Measurements from ENCODE around the gene AQP3. TPM values are rescaled to one million over a fixed set of nuclear protein-coding genes. Genes with fewer than 3 reads are reported as not detected.

AQP3 gene
- total and polyA plus RNA-seq, 2 of the 13 experiments (the other 11 are each of a cell fraction or from before 2014, with no cell fraction given): 1.4 to 5.5 TPM

DNA sequence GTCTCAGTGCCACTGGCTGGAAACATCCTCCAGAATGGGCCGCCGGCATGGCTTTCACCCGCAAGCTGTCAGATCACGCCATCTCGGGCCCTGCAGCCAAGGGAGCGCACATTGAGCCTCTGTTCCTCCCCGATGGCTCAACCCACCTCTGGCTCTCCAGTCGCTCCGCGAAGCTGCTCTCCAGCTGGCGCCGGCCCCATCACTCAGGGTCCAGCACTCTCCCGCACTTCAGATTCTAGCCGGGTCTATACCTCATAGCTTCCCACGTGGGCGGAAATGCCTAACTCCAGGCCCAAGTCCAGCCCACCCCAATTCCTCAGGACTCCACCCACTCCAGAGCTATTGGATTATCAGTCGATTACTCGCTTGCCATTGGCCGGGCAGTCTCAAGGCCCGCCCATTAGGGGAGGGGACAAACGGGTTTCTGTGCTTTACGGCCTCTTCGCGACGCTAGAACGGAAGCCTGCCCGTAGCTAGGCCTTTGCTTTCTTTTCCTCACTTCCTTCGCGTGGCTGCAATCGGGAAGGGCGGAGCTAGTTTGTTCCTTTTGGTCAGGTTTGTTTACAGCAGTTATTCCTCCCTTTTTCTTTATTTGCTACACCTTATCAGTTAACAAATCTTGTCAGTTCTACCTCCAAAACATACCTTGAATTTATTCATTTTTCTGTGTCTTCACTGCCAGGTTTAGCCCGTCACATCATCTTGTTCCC is 26.4 kb upstream of the AQP3 start, which contains the start of gene NOL6 (continued):
- TF ChIP-seq, protein P1, sequence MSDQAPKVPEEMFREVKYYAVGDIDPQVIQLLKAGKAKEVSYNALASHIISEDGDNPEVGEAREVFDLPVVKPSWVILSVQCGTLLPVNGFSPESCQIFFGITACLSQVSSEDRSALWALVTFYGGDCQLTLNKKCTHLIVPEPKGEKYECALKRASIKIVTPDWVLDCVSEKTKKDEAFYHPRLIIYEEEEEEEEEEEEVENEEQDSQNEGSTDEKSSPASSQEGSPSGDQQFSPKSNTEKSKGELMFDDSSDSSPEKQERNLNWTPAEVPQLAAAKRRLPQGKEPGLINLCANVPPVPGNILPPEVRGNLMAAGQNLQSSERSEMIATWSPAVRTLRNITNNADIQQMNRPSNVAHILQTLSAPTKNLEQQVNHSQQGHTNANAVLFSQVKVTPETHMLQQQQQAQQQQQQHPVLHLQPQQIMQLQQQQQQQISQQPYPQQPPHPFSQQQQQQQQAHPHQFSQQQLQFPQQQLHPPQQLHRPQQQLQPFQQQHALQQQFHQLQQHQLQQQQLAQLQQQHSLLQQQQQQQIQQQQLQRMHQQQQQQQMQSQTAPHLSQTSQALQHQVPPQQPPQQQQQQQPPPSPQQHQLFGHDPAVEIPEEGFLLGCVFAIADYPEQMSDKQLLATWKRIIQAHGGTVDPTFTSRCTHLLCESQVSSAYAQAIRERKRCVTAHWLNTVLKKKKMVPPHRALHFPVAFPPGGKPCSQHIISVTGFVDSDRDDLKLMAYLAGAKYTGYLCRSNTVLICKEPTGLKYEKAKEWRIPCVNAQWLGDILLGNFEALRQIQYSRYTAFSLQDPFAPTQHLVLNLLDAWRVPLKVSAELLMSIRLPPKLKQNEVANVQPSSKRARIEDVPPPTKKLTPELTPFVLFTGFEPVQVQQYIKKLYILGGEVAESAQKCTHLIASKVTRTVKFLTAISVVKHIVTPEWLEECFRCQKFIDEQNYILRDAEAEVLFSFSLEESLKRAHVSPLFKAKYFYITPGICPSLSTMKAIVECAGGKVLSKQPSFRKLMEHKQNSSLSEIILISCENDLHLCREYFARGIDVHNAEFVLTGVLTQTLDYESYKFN (CRISPR knock-in tag; conservative IDR thresholded peaks at IDR 0.05): no peak
- TF ChIP-seq ZNF780A (CRISPR knock-in tag; IDR thresholded peaks at IDR 0.05) (no peak), SMARCC2 (IDR thresholded peaks at IDR 0.05) (no peak), ZNF296 (CRISPR knock-in tag; conservative IDR thresholded peaks at IDR 0.05) (no peak), GTF3A (CRISPR knock-in tag; conservative IDR thresholded peaks at IDR 0.05) (no peak), HNRNPLL (IDR thresholded peaks at IDR 0.05; ENCODE audit: low read depth, low read length, poor library complexity, severe bottlenecking) (no peak), CBX2 (IDR thresholded peaks at IDR 0.05; ENCODE audit: low read depth, low read length) (no peak), CBX2 (CRISPR knock-in tag; IDR thresholded peaks at IDR 0.05; ENCODE audit: low read depth) (no peak), ATAD3A (CRISPR knock-in tag; IDR thresholded peaks at IDR 0.05) (no peak), THYN1 (CRISPR knock-in tag; IDR thresholded peaks at IDR 0.05; ENCODE audit: borderline replicate concordance, low read depth) (no peak), NONO (IDR thresholded peaks at IDR 0.05) (no peak), NONO (CRISPR knock-in tag; conservative IDR thresholded peaks at IDR 0.05) (no peak; the same call in 1 of the 2 replicates), ZNF333 (CRISPR knock-in tag; IDR thresholded peaks at IDR 0.05; ENCODE audit: borderline replicate concordance) (no peak), RCOR2 (CRISPR knock-in tag; IDR thresholded peaks at IDR 0.05) (no peak)
- TF ChIP-seq, protein P2, sequence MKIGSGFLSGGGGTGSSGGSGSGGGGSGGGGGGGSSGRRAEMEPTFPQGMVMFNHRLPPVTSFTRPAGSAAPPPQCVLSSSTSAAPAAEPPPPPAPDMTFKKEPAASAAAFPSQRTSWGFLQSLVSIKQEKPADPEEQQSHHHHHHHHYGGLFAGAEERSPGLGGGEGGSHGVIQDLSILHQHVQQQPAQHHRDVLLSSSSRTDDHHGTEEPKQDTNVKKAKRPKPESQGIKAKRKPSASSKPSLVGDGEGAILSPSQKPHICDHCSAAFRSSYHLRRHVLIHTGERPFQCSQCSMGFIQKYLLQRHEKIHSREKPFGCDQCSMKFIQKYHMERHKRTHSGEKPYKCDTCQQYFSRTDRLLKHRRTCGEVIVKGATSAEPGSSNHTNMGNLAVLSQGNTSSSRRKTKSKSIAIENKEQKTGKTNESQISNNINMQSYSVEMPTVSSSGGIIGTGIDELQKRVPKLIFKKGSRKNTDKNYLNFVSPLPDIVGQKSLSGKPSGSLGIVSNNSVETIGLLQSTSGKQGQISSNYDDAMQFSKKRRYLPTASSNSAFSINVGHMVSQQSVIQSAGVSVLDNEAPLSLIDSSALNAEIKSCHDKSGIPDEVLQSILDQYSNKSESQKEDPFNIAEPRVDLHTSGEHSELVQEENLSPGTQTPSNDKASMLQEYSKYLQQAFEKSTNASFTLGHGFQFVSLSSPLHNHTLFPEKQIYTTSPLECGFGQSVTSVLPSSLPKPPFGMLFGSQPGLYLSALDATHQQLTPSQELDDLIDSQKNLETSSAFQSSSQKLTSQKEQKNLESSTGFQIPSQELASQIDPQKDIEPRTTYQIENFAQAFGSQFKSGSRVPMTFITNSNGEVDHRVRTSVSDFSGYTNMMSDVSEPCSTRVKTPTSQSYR (CRISPR knock-in tag; IDR thresholded peaks at IDR 0.05; ENCODE audit: borderline replicate concordance): no peak
- TF ChIP-seq, protein P3, sequence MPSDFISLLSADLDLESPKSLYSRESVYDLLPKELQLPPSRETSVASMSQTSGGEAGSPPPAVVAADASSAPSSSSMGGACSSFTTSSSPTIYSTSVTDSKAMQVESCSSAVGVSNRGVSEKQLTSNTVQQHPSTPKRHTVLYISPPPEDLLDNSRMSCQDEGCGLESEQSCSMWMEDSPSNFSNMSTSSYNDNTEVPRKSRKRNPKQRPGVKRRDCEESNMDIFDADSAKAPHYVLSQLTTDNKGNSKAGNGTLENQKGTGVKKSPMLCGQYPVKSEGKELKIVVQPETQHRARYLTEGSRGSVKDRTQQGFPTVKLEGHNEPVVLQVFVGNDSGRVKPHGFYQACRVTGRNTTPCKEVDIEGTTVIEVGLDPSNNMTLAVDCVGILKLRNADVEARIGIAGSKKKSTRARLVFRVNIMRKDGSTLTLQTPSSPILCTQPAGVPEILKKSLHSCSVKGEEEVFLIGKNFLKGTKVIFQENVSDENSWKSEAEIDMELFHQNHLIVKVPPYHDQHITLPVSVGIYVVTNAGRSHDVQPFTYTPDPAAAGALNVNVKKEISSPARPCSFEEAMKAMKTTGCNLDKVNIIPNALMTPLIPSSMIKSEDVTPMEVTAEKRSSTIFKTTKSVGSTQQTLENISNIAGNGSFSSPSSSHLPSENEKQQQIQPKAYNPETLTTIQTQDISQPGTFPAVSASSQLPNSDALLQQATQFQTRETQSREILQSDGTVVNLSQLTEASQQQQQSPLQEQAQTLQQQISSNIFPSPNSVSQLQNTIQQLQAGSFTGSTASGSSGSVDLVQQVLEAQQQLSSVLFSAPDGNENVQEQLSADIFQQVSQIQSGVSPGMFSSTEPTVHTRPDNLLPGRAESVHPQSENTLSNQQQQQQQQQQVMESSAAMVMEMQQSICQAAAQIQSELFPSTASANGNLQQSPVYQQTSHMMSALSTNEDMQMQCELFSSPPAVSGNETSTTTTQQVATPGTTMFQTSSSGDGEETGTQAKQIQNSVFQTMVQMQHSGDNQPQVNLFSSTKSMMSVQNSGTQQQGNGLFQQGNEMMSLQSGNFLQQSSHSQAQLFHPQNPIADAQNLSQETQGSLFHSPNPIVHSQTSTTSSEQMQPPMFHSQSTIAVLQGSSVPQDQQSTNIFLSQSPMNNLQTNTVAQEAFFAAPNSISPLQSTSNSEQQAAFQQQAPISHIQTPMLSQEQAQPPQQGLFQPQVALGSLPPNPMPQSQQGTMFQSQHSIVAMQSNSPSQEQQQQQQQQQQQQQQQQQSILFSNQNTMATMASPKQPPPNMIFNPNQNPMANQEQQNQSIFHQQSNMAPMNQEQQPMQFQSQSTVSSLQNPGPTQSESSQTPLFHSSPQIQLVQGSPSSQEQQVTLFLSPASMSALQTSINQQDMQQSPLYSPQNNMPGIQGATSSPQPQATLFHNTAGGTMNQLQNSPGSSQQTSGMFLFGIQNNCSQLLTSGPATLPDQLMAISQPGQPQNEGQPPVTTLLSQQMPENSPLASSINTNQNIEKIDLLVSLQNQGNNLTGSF (CRISPR knock-in tag; IDR thresholded peaks at IDR 0.05): no peak
- TF ChIP-seq, protein P4, sequence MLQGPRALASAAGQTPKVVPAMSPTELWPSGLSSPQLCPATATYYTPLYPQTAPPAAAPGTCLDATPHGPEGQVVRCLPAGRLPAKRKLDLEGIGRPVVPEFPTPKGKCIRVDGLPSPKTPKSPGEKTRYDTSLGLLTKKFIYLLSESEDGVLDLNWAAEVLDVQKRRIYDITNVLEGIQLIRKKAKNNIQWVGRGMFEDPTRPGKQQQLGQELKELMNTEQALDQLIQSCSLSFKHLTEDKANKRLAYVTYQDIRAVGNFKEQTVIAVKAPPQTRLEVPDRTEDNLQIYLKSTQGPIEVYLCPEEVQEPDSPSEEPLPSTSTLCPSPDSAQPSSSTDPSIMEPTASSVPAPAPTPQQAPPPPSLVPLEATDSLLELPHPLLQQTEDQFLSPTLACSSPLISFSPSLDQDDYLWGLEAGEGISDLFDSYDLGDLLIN (CRISPR knock-in tag; IDR thresholded peaks at IDR 0.05; ENCODE audit: borderline replicate concordance): no peak

Data from HepG2 (cell line).